ENCODE results near the gene DNAH1. TPM values are rescaled to one million over a fixed set of nuclear protein-coding genes. Genes with fewer than 3 reads are reported as not detected.

The DNAH1 gene
- total and polyA plus RNA-seq, 2 experiments from 2014 or later = 0.81 to 1.8 TPM

DNA sequence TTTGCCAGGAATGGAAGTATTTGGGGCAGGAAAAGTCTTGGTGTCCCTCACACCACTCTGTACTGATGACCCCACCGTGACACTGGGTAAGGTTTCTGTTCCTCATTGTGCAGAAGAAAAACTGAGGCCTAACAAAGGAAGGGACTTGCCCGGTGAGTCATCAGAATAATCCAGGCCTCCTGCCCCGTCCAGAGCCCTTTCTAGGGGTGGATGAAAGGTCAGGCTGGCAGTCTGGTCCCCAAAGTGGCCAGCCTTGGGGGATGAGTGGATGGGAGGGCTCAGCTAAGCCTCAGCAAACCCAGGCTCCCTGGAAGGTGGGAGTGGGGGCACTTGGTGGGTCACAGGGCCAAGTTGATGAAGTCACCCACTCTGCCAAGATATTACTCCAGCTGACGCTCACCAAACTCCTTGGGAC, 2.3 kb upstream of the DNAH1 start (continued):
- TF ChIP-seq, protein P1, sequence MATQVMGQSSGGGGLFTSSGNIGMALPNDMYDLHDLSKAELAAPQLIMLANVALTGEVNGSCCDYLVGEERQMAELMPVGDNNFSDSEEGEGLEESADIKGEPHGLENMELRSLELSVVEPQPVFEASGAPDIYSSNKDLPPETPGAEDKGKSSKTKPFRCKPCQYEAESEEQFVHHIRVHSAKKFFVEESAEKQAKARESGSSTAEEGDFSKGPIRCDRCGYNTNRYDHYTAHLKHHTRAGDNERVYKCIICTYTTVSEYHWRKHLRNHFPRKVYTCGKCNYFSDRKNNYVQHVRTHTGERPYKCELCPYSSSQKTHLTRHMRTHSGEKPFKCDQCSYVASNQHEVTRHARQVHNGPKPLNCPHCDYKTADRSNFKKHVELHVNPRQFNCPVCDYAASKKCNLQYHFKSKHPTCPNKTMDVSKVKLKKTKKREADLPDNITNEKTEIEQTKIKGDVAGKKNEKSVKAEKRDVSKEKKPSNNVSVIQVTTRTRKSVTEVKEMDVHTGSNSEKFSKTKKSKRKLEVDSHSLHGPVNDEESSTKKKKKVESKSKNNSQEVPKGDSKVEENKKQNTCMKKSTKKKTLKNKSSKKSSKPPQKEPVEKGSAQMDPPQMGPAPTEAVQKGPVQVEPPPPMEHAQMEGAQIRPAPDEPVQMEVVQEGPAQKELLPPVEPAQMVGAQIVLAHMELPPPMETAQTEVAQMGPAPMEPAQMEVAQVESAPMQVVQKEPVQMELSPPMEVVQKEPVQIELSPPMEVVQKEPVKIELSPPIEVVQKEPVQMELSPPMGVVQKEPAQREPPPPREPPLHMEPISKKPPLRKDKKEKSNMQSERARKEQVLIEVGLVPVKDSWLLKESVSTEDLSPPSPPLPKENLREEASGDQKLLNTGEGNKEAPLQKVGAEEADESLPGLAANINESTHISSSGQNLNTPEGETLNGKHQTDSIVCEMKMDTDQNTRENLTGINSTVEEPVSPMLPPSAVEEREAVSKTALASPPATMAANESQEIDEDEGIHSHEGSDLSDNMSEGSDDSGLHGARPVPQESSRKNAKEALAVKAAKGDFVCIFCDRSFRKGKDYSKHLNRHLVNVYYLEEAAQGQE (IDR thresholded peaks at IDR 0.05; ENCODE audit: unreplicated experiment) = no peak
- no peak for TF ChIP-seq EZH2 (IDR thresholded peaks at IDR 0.05; ENCODE audit: low read depth, unreplicated experiment)
- TF ChIP-seq STAT1 (IDR thresholded peaks at IDR 0.05; ENCODE audit: unreplicated experiment) = no peak
- TF ChIP-seq EZH2phosphoT487 (IDR thresholded peaks at IDR 0.05; ENCODE audit: unreplicated experiment) = no peak
- no peak for TF ChIP-seq JUNB (IDR thresholded peaks at IDR 0.05; ENCODE audit: unreplicated experiment)
- no peak for TF ChIP-seq POLR2AphosphoS5 (IDR thresholded peaks at IDR 0.05; ENCODE audit: low read depth)
- no peak for TF ChIP-seq CREB1 (CRISPR knock-in tag; IDR thresholded peaks at IDR 0.05; ENCODE audit: low read depth)
- TF ChIP-seq CTCF (conservative IDR thresholded peaks at IDR 0.05; ENCODE audit: low read depth in 2 of 2) = no peak
- no peak for TF ChIP-seq ZNF114 (CRISPR knock-in tag; IDR thresholded peaks at IDR 0.05)
- no peak for TF ChIP-seq NANOG (IDR thresholded peaks at IDR 0.05; ENCODE audit: borderline replicate concordance)
- TF ChIP-seq, protein P2, sequence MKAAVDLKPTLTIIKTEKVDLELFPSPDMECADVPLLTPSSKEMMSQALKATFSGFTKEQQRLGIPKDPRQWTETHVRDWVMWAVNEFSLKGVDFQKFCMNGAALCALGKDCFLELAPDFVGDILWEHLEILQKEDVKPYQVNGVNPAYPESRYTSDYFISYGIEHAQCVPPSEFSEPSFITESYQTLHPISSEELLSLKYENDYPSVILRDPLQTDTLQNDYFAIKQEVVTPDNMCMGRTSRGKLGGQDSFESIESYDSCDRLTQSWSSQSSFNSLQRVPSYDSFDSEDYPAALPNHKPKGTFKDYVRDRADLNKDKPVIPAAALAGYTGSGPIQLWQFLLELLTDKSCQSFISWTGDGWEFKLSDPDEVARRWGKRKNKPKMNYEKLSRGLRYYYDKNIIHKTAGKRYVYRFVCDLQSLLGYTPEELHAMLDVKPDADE (IDR thresholded peaks at IDR 0.05) = no peak

GRCh38 chr3:52314489-52314888, 1.6 kb upstream of the DNAH1 start:
- Histone ChIP-seq H3K9me2 (ENCODE audit: insufficient read depth) (no peaks in the 10 kb centered on the region), H3K4me1 (ENCODE audit: insufficient read depth) (peaks cover 5% of the 10 kb centered on the region; the same call in 1 of the 2 replicates), H3K4me2 (no peak overlapping the region), H3K36me3 (ENCODE audit: insufficient read depth) (no peaks in the 10 kb centered on the region), H4K20me1 (replicated peaks; ENCODE audit: insufficient read depth) (no peaks in the 10 kb centered on the region), H3K79me2 (replicated peaks; ENCODE audit: insufficient read depth) (no peaks in the 10 kb centered on the region), H3K4me3 (no peak overlapping the region), H3F3A (replicated peaks; ENCODE audit: low read depth) (0 out of 2 replicates have a peak, but pooled peaks cover 4% of the 10 kb centered on the region), H3K27me3 (ENCODE audit: insufficient read depth) (peaks cover 7% of the 10 kb centered on the region; the same call in 1 of the 2 replicates), H2AFZ (no peak overlapping the region), H3K27ac (ENCODE audit: low read depth) (no peak overlapping the region)
- no peaks in the 10 kb centered on the region for H3K36me3 Mint-ChIP-seq (ENCODE audit: low read depth)
- no peaks in the 10 kb centered on the region for H3K9me3 Mint-ChIP-seq
- no peak overlapping the region for H3K27ac Mint-ChIP-seq
- no peak for DNase-seq (ENCODE audit: low spot score)
- H3K27me3 Mint-ChIP-seq (ENCODE audit: insufficient read depth, low read depth, poor library complexity) = peaks cover 8% of the 10 kb centered on the region
- peaks cover 15% of the 10 kb centered on the region for H3K4me1 Mint-ChIP-seq
- no peak for ATAC-seq
- H3K4me3 Mint-ChIP-seq = no peak overlapping the region
- TF ChIP-seq CREB1 (CRISPR knock-in tag; IDR thresholded peaks at IDR 0.05; ENCODE audit: low read depth) (no peak), EZH2phosphoT487 (IDR thresholded peaks at IDR 0.05; ENCODE audit: unreplicated experiment) (no peak), EZH2 (IDR thresholded peaks at IDR 0.05; ENCODE audit: low read depth, unreplicated experiment) (no peak), STAT1 (IDR thresholded peaks at IDR 0.05; ENCODE audit: unreplicated experiment) (no peak), NANOG (IDR thresholded peaks at IDR 0.05; ENCODE audit: borderline replicate concordance) (no peak), ZNF331 (CRISPR knock-in tag; IDR thresholded peaks at IDR 0.05; ENCODE audit: low read depth) (no peak), CTCF (conservative IDR thresholded peaks at IDR 0.05; ENCODE audit: low read depth in 2 of 2) (no peak), ZNF114 (CRISPR knock-in tag; IDR thresholded peaks at IDR 0.05) (no peak)
- TF ChIP-seq, protein P2 (IDR thresholded peaks at IDR 0.05) = no peak

All from GM23338 (cell line).